Measurements from ENCODE around the gene VTCN1. TPM values are rescaled to one million over a fixed set of nuclear protein-coding genes. Genes with fewer than 3 reads are reported as not detected.

VTCN1 gene
- total and polyA plus RNA-seq, 2 experiments from 2014 or later: 12.4 to 14.9 TPM

DNA sequence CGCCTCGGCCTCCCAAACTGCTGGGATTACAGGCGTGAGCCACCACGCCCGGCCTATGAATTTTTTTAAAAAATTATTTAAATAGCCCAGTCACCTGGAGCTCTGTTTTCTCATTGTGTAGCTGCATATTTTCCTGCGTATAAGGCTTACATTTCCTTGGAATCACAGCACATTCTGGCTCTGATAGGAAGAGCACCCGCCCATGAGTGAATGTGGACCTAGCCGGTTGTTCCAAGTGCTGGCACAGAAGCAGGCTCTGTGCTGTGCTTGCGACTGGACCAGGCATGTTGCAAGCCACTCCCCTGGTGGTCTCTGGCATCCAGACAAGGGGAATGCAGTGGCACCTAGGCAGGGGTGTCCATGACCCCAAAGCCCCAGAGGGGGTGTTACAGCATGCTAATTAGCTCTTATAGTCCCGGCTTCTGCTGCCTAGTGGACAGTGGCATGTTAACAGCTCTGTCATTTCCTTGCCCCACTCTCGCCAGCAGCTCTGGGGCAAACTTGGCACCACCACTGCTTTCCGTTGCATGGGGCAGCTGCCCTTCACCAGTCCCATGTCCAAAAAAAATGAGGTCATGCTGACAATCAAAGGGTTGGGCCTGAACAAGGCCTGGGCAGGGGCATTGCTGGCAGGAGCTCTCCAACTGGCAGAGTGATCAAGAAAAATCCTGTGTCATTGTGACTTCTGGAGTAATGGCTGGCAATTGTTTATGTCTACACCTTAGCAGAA is 5.2 kb upstream of the VTCN1 start:
- Histone ChIP-seq H3K4me3 (no peak overlapping the region), H3K9me3 (ENCODE audit: low read depth) (no peaks in the 10 kb centered on the region), H2AFZ (no peak overlapping the region), H3K4me1 (ENCODE audit: insufficient read depth) (no peaks in the 10 kb centered on the region), H4K20me1 (ENCODE audit: insufficient read depth, poor library complexity, severe bottlenecking) (no peaks in the 10 kb centered on the region), H3K4me2 (no peak overlapping the region), H3K79me2 (no peaks in the 10 kb centered on the region), H3K36me3 (replicated peaks; ENCODE audit: insufficient read depth, low read depth) (no peaks in the 10 kb centered on the region), H3K9me2 (replicated peaks; ENCODE audit: insufficient read depth) (no peaks in the 10 kb centered on the region), H3K27ac (no peak overlapping the region), H3K27me3 (no peaks in the 10 kb centered on the region)
- TF ChIP-seq EZH2phosphoT487 (IDR thresholded peaks at IDR 0.05; ENCODE audit: low read depth, severe bottlenecking, unreplicated experiment): no peak
- no peak for TF ChIP-seq EZH2 (IDR thresholded peaks at IDR 0.05; ENCODE audit: borderline replicate concordance)
- TF ChIP-seq, protein P1, sequence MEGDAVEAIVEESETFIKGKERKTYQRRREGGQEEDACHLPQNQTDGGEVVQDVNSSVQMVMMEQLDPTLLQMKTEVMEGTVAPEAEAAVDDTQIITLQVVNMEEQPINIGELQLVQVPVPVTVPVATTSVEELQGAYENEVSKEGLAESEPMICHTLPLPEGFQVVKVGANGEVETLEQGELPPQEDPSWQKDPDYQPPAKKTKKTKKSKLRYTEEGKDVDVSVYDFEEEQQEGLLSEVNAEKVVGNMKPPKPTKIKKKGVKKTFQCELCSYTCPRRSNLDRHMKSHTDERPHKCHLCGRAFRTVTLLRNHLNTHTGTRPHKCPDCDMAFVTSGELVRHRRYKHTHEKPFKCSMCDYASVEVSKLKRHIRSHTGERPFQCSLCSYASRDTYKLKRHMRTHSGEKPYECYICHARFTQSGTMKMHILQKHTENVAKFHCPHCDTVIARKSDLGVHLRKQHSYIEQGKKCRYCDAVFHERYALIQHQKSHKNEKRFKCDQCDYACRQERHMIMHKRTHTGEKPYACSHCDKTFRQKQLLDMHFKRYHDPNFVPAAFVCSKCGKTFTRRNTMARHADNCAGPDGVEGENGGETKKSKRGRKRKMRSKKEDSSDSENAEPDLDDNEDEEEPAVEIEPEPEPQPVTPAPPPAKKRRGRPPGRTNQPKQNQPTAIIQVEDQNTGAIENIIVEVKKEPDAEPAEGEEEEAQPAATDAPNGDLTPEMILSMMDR (IDR thresholded peaks at IDR 0.05; ENCODE audit: poor library complexity): no peak
- DNase-seq (ENCODE audit: low spot score): no peak
- 74% methylated on average over 10 of the region's 12 CpGs for WGBS (ENCODE audit: low lambda C conversion rate, missing lambda C conversion rate)

DNA sequence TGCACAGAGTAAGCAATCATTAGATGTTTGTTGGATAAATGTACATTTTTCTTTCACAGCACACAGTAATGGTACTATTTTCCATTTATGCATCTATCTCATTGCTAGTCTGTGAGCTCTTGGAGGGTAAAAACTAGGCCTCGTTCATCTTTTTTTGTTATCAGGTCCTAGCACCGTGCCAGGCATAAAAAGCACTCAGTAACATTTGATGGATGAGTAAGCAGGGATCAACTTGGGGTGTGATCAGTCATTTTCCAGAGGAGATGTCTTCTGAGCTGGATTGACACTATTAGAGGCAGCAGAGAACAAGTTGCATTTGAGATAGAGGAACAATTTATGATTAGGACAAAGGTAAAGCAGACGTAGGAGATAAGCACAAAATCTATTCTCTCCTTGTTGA is 4.3 kb upstream of the VTCN1 start:
- Histone ChIP-seq H3K4me3 (no peak overlapping the region), H3K9me3 (ENCODE audit: low read depth) (no peaks in the 10 kb centered on the region), H3K9me2 (replicated peaks; ENCODE audit: insufficient read depth) (no peaks in the 10 kb centered on the region), H3K27ac (no peak overlapping the region), H4K20me1 (ENCODE audit: insufficient read depth, poor library complexity, severe bottlenecking) (no peaks in the 10 kb centered on the region), H3K4me2 (no peak overlapping the region), H3K4me1 (ENCODE audit: insufficient read depth) (no peaks in the 10 kb centered on the region), H3K27me3 (no peaks in the 10 kb centered on the region), H2AFZ (no peak overlapping the region), H3K36me3 (replicated peaks; ENCODE audit: insufficient read depth, low read depth) (no peaks in the 10 kb centered on the region), H3K79me2 (no peaks in the 10 kb centered on the region)
- no peak for DNase-seq (ENCODE audit: low spot score)
- 59% methylated on average over 3 of the region's 3 CpGs for WGBS (ENCODE audit: low lambda C conversion rate, missing lambda C conversion rate)
- TF ChIP-seq EZH2 (IDR thresholded peaks at IDR 0.05; ENCODE audit: borderline replicate concordance) (no peak), EZH2phosphoT487 (IDR thresholded peaks at IDR 0.05; ENCODE audit: low read depth, severe bottlenecking, unreplicated experiment) (no peak)
- TF ChIP-seq, protein P1 (IDR thresholded peaks at IDR 0.05; ENCODE audit: poor library complexity): no peak

DNA sequence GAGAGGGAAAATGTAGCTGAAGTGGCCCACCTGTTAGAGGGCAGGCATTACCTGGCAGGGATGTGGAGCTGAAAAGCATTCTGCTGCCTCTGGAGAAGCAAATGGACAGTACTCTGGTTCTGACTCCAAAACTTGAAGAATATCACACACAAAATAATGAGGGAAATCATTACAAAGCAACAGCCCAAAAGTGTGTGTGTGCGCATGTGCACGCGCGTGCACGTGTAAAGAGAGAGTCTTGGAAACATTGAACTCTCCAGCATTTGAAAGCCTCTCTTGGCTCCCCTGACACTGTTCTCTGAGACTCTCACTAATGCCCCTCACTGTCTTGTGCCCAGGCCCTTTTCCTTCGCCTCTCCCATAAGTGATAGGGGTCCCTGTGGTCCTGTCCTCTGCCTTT is 2.3 kb upstream of the VTCN1 start:
- no peak overlapping the region for H2AFZ ChIP-seq
- H3K4me1 ChIP-seq (ENCODE audit: insufficient read depth): no peaks in the 10 kb centered on the region
- TF ChIP-seq, protein P1 (IDR thresholded peaks at IDR 0.05; ENCODE audit: poor library complexity): no peak
- no peak for TF ChIP-seq EZH2 (IDR thresholded peaks at IDR 0.05; ENCODE audit: borderline replicate concordance)
- no peak for TF ChIP-seq EZH2phosphoT487 (IDR thresholded peaks at IDR 0.05; ENCODE audit: low read depth, severe bottlenecking, unreplicated experiment)
- no peak overlapping the region for H3K4me3 ChIP-seq
- no peak overlapping the region for H3K27ac ChIP-seq
- no peaks in the 10 kb centered on the region for H4K20me1 ChIP-seq (ENCODE audit: insufficient read depth, poor library complexity, severe bottlenecking)
- no peak overlapping the region for H3K4me2 ChIP-seq
- no peaks in the 10 kb centered on the region for H3K9me3 ChIP-seq (ENCODE audit: low read depth)
- H3K27me3 ChIP-seq: no peaks in the 10 kb centered on the region
- H3K79me2 ChIP-seq: no peaks in the 10 kb centered on the region
- 97% methylated on average over 6 of the region's 6 CpGs for WGBS (ENCODE audit: low lambda C conversion rate, missing lambda C conversion rate)
- no peaks in the 10 kb centered on the region for H3K36me3 ChIP-seq (replicated peaks; ENCODE audit: insufficient read depth, low read depth)
- DNase-seq (ENCODE audit: low spot score): no peak
- no peaks in the 10 kb centered on the region for H3K9me2 ChIP-seq (replicated peaks; ENCODE audit: insufficient read depth)

Data from hepatocyte (in vitro differentiated cells).